ENCODE measurements around the gene GSK3A.

DNA sequence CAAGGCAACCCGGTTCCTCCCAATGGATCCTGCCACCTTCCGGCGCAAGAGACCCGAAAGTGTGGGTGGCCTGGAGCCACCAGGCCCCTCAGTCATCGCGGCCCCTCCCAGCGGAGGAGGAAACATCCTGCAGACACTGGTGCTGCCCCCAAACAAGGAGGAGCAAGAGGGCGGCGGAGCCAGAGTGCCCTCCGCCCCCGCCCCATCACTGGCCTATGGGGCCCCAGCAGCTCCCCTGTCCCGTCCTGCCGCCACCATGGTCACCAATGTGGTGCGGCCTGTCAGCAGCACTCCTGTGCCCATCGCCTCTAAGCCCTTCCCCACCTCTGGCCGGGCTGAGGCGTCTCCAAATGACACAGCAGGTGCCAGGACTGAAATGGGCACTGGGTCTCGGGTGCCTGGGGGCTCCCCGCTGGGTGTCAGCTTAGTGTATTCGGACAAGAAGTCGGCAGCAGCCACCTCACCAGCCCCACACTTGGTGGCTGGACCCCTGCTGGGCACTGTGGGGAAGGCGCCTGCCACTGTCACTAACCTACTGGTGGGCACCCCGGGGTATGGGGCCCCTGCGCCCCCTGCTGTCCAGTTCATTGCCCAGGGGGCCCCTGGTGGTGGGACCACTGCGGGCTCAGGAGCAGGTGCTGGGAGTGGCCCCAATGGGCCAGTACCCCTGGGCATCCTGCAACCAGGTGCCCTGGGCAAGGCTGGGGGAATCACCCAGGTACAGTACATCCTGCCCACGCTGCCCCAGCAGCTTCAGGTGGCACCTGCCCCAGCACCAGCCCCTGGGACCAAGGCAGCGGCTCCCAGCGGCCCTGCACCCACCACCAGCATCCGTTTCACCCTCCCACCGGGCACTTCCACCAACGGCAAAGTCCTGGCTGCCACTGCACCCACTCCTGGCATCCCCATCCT is 48.4 kb upstream of the GSK3A start:
- TF ChIP-seq, protein P1, sequence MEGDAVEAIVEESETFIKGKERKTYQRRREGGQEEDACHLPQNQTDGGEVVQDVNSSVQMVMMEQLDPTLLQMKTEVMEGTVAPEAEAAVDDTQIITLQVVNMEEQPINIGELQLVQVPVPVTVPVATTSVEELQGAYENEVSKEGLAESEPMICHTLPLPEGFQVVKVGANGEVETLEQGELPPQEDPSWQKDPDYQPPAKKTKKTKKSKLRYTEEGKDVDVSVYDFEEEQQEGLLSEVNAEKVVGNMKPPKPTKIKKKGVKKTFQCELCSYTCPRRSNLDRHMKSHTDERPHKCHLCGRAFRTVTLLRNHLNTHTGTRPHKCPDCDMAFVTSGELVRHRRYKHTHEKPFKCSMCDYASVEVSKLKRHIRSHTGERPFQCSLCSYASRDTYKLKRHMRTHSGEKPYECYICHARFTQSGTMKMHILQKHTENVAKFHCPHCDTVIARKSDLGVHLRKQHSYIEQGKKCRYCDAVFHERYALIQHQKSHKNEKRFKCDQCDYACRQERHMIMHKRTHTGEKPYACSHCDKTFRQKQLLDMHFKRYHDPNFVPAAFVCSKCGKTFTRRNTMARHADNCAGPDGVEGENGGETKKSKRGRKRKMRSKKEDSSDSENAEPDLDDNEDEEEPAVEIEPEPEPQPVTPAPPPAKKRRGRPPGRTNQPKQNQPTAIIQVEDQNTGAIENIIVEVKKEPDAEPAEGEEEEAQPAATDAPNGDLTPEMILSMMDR (conservative IDR thresholded peaks at IDR 0.05; ENCODE audit: low read depth, low read length), result no peak
- TF ChIP-seq EZH2phosphoT487 (IDR thresholded peaks at IDR 0.05; ENCODE audit: borderline replicate concordance, low read length), result no peak
